HG03565 (cell line): ENCODE data around the gene C20orf144.
"Not testable (repeated sequence)": the region's sequence is repeated elsewhere in the genome, so short reads cannot be mapped to it uniquely, and the experiment has no call there.

Experiments used
- ATAC-seq: cut with Tn5 transposase; IDR thresholded peaks from one replicate; pipeline ENCODE4 v1.9.1; 2021; ENCODE audit warnings: mild to moderate bottlenecking, moderate library complexity; ENCODE audit not compliant: unreplicated experiment

The C20orf144 gene

GRCh38 chr20:33662172-33662571, at the start of gene C20orf144:
Gene C20orf144 (plus strand): TSS chr20:33662327. CDS start chr20:33662346, 19 bp downstream.
- ATAC-seq = no peak

GRCh38 chr20:33621717-33622400, 40.3 kb upstream of the C20orf144 start:
- no peak for ATAC-seq

GRCh38 chr20:33622705-33623365, 39.3 kb upstream of the C20orf144 start:
- no peak for ATAC-seq

GRCh38 chr20:33624399-33624798, 37.7 kb upstream of the C20orf144 start:
- no peak for ATAC-seq

GRCh38 chr20:33626190-33626589, 35.9 kb upstream of the C20orf144 start:
- no peak for ATAC-seq

- no peak for ATAC-seq
These were observed 34.4 kb upstream of the C20orf144 start for GRCh38 chr20:33627577-33628216.

GRCh38 chr20:33629533-33629932, 32.6 kb upstream of the C20orf144 start:
- ATAC-seq = no peak

GRCh38 chr20:33629979-33630378, 32.1 kb upstream of the C20orf144 start:
- ATAC-seq = no peak

- no peak for ATAC-seq
These were observed 31.6 kb upstream of the C20orf144 start for GRCh38 chr20:33630507-33630906.

- not testable (repeated sequence) for ATAC-seq
These were observed 30.2 kb upstream of the C20orf144 start for GRCh38 chr20:33631910-33632309.

GRCh38 chr20:33635341-33635740, 26.8 kb upstream of the C20orf144 start:
- no peak for ATAC-seq

- no peak for ATAC-seq
These were observed 25.4 kb upstream of the C20orf144 start for GRCh38 chr20:33636776-33637175.

- no peak for ATAC-seq
These were observed 21.8 kb upstream of the C20orf144 start for GRCh38 chr20:33640287-33640686.

- ATAC-seq = no peak
These were observed 17.6 kb upstream of the C20orf144 start for GRCh38 chr20:33644313-33645071.

GRCh38 chr20:33645072-33645358, 17.1 kb upstream of the C20orf144 start:
- ATAC-seq = no peak

GRCh38 chr20:33645396-33645795, 16.7 kb upstream of the C20orf144 start:
- no peak for ATAC-seq

- no peak for ATAC-seq
These were observed 15.9 kb upstream of the C20orf144 start for GRCh38 chr20:33646191-33646590.

- ATAC-seq = not testable (repeated sequence)
These were observed 15.0 kb upstream of the C20orf144 start for GRCh38 chr20:33646959-33647602.

GRCh38 chr20:33647603-33648395, 14.3 kb upstream of the C20orf144 start:
- ATAC-seq = no peak

GRCh38 chr20:33648396-33649004, 13.6 kb upstream of the C20orf144 start:
- ATAC-seq = no peak
